CD14-positive monocyte (primary cell): ENCODE results near the gene PCDHB16. TPM values are rescaled to one million over a fixed set of nuclear protein-coding genes. Genes with fewer than 3 reads are reported as not detected.
"Not testable (repeated sequence)": the region's sequence is repeated elsewhere in the genome, so short reads cannot be mapped to it uniquely, and the experiment has no call there.

Experiments
- DNase-seq, 3 donors: peaks; one replicate each; pipeline ENCODE4 v3.0.0-alpha.2; 2011 to 2022
- H2AFZ ChIP-seq: 2 replicates; pipeline ENCODE4 v1.6.0; 2012; ENCODE audit warnings: mild to moderate bottlenecking, low read depth, low read length, inconsistent platforms; ENCODE audit not compliant: insufficient read depth, poor library complexity, severe bottlenecking
- H3K27ac ChIP-seq, 2 donors: 1 replicate in 1 of 2; 2 replicates in 1 of 2; pipeline ENCODE4 v1.5.1; 2012 to 2013; ENCODE audit warnings: low read length in 2 of 2, control low read depth in 1 of 2, inconsistent platforms in 1 of 2, low read depth in 1 of 2, mild to moderate bottlenecking in 1 of 2
- H3K27me3 ChIP-seq, 2 donors: one replicate each; pipeline versions ENCODE4 v1.6.0 to v1.6.1; 2011 to 2013; ENCODE audit warnings: low read length in 2 of 2; ENCODE audit not compliant: control insufficient read depth in 2 of 2, insufficient read depth in 2 of 2
- H3K36me3 ChIP-seq, 2 donors: replicated peaks in 1 of 2; 1 replicate in 1 of 2; 2 replicates in 1 of 2; pipeline versions ENCODE4 v1.5.1 to v1.6.1; 2012 to 2013; ENCODE audit warnings: low read length in 2 of 2, control low read depth in 1 of 2, inconsistent platforms in 1 of 2, mild to moderate bottlenecking in 1 of 2; ENCODE audit not compliant: insufficient read depth in 2 of 2, control insufficient read depth in 1 of 2
- H3K4me1 ChIP-seq, 2 donors: 1 replicate in 1 of 2; 2 replicates in 1 of 2; pipeline versions ENCODE4 v1.5.1 to v1.6.1; 2012 to 2013; ENCODE audit warnings: low read length in 2 of 2, control low read depth in 1 of 2, inconsistent platforms in 1 of 2, mild to moderate bottlenecking in 1 of 2, moderate library complexity in 1 of 2; ENCODE audit not compliant: insufficient read depth in 2 of 2, control insufficient read depth in 1 of 2
- H3K4me2 ChIP-seq: replicated peaks from 2 replicates; pipeline ENCODE3; 2012; ENCODE audit warnings: low read length, moderate library complexity, mild to moderate bottlenecking; ENCODE audit not compliant: poor library complexity, severe bottlenecking; ENCODE audit errors: extremely low read depth
- H3K4me3 ChIP-seq, 3 experiments: fragments of 200-600 bp in 1 of 3; sonication (generic) in 1 of 3; replicated peaks in 1 of 3; 1 replicate in 2 of 3; 2 replicates in 1 of 3; pipeline ENCODE4 v1.5.1; 2011 to 2013; ENCODE audit warnings: low read length in 3 of 3, mild to moderate bottlenecking in 3 of 3, control low read depth in 2 of 3, low read depth in 2 of 3, inconsistent platforms in 1 of 3, moderate library complexity in 1 of 3
- H3K79me2 ChIP-seq: 2 replicates; pipeline ENCODE4 v1.6.0; 2012; ENCODE audit warnings: mild to moderate bottlenecking, control low read depth, inconsistent platforms, low read length, moderate library complexity; ENCODE audit not compliant: insufficient read depth
- H3K9ac ChIP-seq: 2 replicates; pipeline ENCODE4 v1.6.0; 2017; ENCODE audit warnings: low read length, mild to moderate bottlenecking; ENCODE audit not compliant: insufficient read depth, poor library complexity, severe bottlenecking
- H3K9me3 ChIP-seq, 2 donors: replicated peaks in 1 of 2; 1 replicate in 1 of 2; 2 replicates in 1 of 2; pipeline versions ENCODE4 v1.5.1 to v1.6.1; 2012 to 2013; ENCODE audit warnings: low read length in 2 of 2, control low read depth in 1 of 2; ENCODE audit not compliant: control insufficient read depth in 1 of 2, insufficient read depth in 1 of 2
- H4K20me1 ChIP-seq: 2 replicates; pipeline ENCODE4 v1.6.0; 2012; ENCODE audit warnings: mild to moderate bottlenecking, low read length, control low read depth, moderate library complexity; ENCODE audit not compliant: insufficient read depth
- H3K27ac Mint-ChIP-seq, 7 donors: one replicate each; pipeline ENCODE4 v1.8.0; 2020; ENCODE audit warnings: mild to moderate bottlenecking in 7 of 7, mixed read lengths in 7 of 7, moderate library complexity in 6 of 7, inconsistent platforms in 2 of 7
- H3K27me3 Mint-ChIP-seq, 3 donors: one replicate each; pipeline ENCODE4 v1.8.0; 2021 to 2022; ENCODE audit warnings: low read depth in 3 of 3, mild to moderate bottlenecking in 3 of 3, mixed read lengths in 3 of 3, moderate library complexity in 3 of 3, inconsistent platforms in 1 of 3
- H3K36me3 Mint-ChIP-seq, 2 donors: one replicate each; pipeline ENCODE4 v1.8.0; 2020; ENCODE audit warnings: mixed read lengths in 2 of 2, inconsistent platforms in 1 of 2, mild to moderate bottlenecking in 1 of 2
- H3K4me1 Mint-ChIP-seq: one replicate; pipeline ENCODE4 v1.8.0; 2020; ENCODE audit warnings: mild to moderate bottlenecking, mixed read lengths
- H3K4me3 Mint-ChIP-seq, 2 donors: one replicate each; pipeline ENCODE4 v1.8.0; 2020; ENCODE audit warnings: mild to moderate bottlenecking in 2 of 2, mixed read lengths in 2 of 2, moderate library complexity in 1 of 2
- H3K9me3 Mint-ChIP-seq, 7 donors: one replicate each; pipeline ENCODE4 v1.8.0; 2020 to 2022; ENCODE audit warnings: mixed read lengths in 7 of 7, mild to moderate bottlenecking in 6 of 7, moderate library complexity in 6 of 7, inconsistent platforms in 2 of 7
- WGBS: methylation state at CpG from one replicate; pipeline ENCODE4 v1.1.5; 2013; ENCODE audit warnings: missing lambda C conversion rate; ENCODE audit not compliant: insufficient coverage; 5-methylcytosine and 5-hydroxymethylcytosine counted together
- intact Hi-C, 2 donors: fragments of 100-400 bp; cut with micrococcal nuclease; formaldehyde crosslinking; loops; one replicate each; pipeline versions ENCODE4 v1.15.0 to v1.15.1; 2023
- polyA plus RNA-seq, 3 donors: library from polyadenylated mRNA; depleted of rRNA in 1 of 3; unstranded in 2 of 3; stranded (reverse) in 1 of 3; fragments of 300-500 nt in 2 of 3; fragments of >200 nt in 1 of 3; fragmentation: Illumina TruSeq in 2 of 3; gene quantifications; 1 replicate in 2 of 3; 2 replicates in 1 of 3; pipeline ENCODE4 v1.2.3, GENCODE V29; 2012 to 2021
- TF ChIP-seq, protein P1 (sequence below): fragments of 200-600 bp; IDR thresholded peaks from one replicate; pipeline ENCODE4 v1.8.0; 2022; ENCODE audit warnings: antibody characterized with exemption, mild to moderate bottlenecking

The PCDHB16 gene
- polyA plus RNA-seq, 3 donors, result not detected

GRCh38 chr5:141223112-141223783 is 41.1 kb downstream of the PCDHB16 start, which contains the start of gene PCDHB14:
TSS of gene PCDHB14 (plus strand) at chr5:141223343. CDS start at chr5:141223506, 163 bp downstream.
- no peak for DNase-seq

GRCh38 chr5:141224844-141225243 is 42.7 kb downstream of the PCDHB16 start:
- H3K9me3 ChIP-seq, result peaks cover 18% of the 10 kb centered on the region in 2 donors

More at GRCh38 chr5:141223112-141223783, 41.1 kb downstream of the PCDHB16 start, which contains the start of gene PCDHB14:
- Histone ChIP-seq H2AFZ (no peak within 1 kb of the TSS), H3K4me3 (no peak within 1 kb of the TSS), H3K79me2 (no peaks in the 10 kb centered on the region), H4K20me1 (no peaks in the 10 kb centered on the region), H3K27me3 (peaks cover 2 to 16% of the 10 kb centered on the region in 2 donors), H3K4me1 (no peaks in the 10 kb centered on the region), H3K9me3 (peaks cover 18 to 29% of the 10 kb centered on the region in 2 donors), H3K27ac (no peak within 1 kb of the TSS), H3K36me3 (no peaks in the 10 kb centered on the region), H3K9ac (no peak within 1 kb of the TSS), H3K4me2 (no peak within 1 kb of the TSS)
- Mint-ChIP-seq H3K36me3 (peaks cover 2 to 6% of the 10 kb centered on the region in 2 donors), H3K9me3 (peaks cover 23 to 43% (median 39%) of the 10 kb centered on the region in 7 donors), H3K27ac (no peak within 1 kb of the TSS), H3K4me3 (no peak within 1 kb of the TSS), H3K27me3 (peaks cover 14 to 27% (median 19%) of the 10 kb centered on the region in 3 donors), H3K4me1 (no peaks in the 10 kb centered on the region)
- TF ChIP-seq, protein P1, sequence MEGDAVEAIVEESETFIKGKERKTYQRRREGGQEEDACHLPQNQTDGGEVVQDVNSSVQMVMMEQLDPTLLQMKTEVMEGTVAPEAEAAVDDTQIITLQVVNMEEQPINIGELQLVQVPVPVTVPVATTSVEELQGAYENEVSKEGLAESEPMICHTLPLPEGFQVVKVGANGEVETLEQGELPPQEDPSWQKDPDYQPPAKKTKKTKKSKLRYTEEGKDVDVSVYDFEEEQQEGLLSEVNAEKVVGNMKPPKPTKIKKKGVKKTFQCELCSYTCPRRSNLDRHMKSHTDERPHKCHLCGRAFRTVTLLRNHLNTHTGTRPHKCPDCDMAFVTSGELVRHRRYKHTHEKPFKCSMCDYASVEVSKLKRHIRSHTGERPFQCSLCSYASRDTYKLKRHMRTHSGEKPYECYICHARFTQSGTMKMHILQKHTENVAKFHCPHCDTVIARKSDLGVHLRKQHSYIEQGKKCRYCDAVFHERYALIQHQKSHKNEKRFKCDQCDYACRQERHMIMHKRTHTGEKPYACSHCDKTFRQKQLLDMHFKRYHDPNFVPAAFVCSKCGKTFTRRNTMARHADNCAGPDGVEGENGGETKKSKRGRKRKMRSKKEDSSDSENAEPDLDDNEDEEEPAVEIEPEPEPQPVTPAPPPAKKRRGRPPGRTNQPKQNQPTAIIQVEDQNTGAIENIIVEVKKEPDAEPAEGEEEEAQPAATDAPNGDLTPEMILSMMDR, result no peak
- 28% methylated on average over 13 of the region's 15 CpGs for WGBS
- intact Hi-C loops, result no loop called here

DNA sequence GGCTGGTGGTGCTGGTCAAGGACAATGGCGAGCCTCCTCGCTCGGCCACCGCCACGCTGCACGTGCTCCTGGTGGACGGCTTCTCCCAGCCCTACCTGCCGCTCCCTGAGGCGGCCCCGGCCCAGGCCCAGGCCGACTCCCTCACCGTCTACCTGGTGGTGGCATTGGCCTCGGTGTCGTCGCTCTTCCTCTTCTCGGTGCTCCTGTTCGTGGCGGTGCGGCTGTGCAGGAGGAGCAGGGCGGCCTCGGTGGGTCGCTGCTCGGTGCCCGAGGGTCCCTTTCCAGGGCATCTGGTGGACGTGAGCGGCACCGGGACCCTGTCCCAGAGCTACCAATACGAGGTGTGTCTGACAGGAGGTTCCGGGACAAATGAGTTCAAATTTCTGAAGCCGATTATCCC is 43.2 kb downstream of the PCDHB16 start:
- DNase-seq, H3K27ac Mint-ChIP-seq, H4K20me1 ChIP-seq, H3K4me1 ChIP-seq, H3K4me2 ChIP-seq, H3K27ac ChIP-seq, H3K36me3 Mint-ChIP-seq, H3K4me3 ChIP-seq, H3K36me3 ChIP-seq, H3K4me1 Mint-ChIP-seq, H3K4me3 Mint-ChIP-seq, intact Hi-C loops, H3K79me2 ChIP-seq, H3K9ac ChIP-seq, H2AFZ ChIP-seq: not testable (repeated sequence)
- Mint-ChIP-seq H3K9me3 (peaks cover 18 to 37% (median 32%) of the 10 kb centered on the region in 7 donors), H3K27me3 (peaks cover 12 to 27% (median 20%) of the 10 kb centered on the region in 3 donors)
- Histone ChIP-seq H3K27me3 (peaks cover 2 to 16% of the 10 kb centered on the region in 2 donors), H3K9me3 (peaks cover 18% of the 10 kb centered on the region in 2 donors)
- 41% methylated on average over 12 of the region's 30 CpGs for WGBS

More at GRCh38 chr5:141224844-141225243, 42.7 kb downstream of the PCDHB16 start:
- intact Hi-C loops, H3K36me3 ChIP-seq, H3K9ac ChIP-seq, H4K20me1 ChIP-seq, H3K27ac ChIP-seq, DNase-seq, H3K4me1 Mint-ChIP-seq, H2AFZ ChIP-seq, H3K4me1 ChIP-seq, H3K79me2 ChIP-seq, H3K4me3 ChIP-seq, H3K4me2 ChIP-seq, H3K36me3 Mint-ChIP-seq: not testable (repeated sequence)
- peaks cover 18 to 37% (median 31%) of the 10 kb centered on the region in 7 donors for H3K9me3 Mint-ChIP-seq
- peak overlapping the region in 1 of 7 donors; percentile 27 for H3K27ac Mint-ChIP-seq
- WGBS, result 13% methylated on average over 13 of the region's 40 CpGs
- peaks cover 14 to 27% (median 20%) of the 10 kb centered on the region in 3 donors for H3K27me3 Mint-ChIP-seq
- peak overlapping the region in 1 of 2 donors; percentile 35 for H3K4me3 Mint-ChIP-seq
- H3K27me3 ChIP-seq, result peaks cover 2 to 16% of the 10 kb centered on the region in 2 donors
